GM23338 (cell line): ENCODE results near the gene KAT2B. TPM values are rescaled to one million over a fixed set of nuclear protein-coding genes. Genes with fewer than 3 reads are reported as not detected.

Experiments used
- ATAC-seq: fragments of 200-7000 bp; cut with Tn5 transposase; 3 replicates; pipeline ENCODE4 v1.9.1; 2020
- DNase-seq: peaks from one replicate; pipeline ENCODE4 v3.0.0-alpha.2; 2015; ENCODE audit warnings: low spot score
- H2AFZ ChIP-seq: fragments of 200-600 bp; sonication (generic); 2 replicates; pipeline ENCODE4 v1.8.0; 2016; ENCODE audit warnings: antibody characterized with exemption, mild to moderate bottlenecking, moderate library complexity
- H3F3A ChIP-seq: fragments of 200-600 bp; sonication (generic); replicated peaks from 2 replicates; pipeline ENCODE4 v1.8.0; 2017; ENCODE audit warnings: antibody characterized with exemption, mixed run types, low read depth
- H3K27ac ChIP-seq: fragments of 200-600 bp; sonication (generic); 2 replicates; pipeline ENCODE4 v1.6.1; 2016; ENCODE audit warnings: low read depth
- H3K27me3 ChIP-seq: fragments of 200-600 bp; sonication (generic); 2 replicates; pipeline ENCODE4 v1.8.0; 2016; ENCODE audit warnings: mild to moderate bottlenecking, mixed run types, moderate library complexity; ENCODE audit not compliant: insufficient read depth
- H3K36me3 ChIP-seq: fragments of 200-600 bp; sonication (generic); 2 replicates; pipeline ENCODE4 v1.8.0; 2016; ENCODE audit warnings: mild to moderate bottlenecking; ENCODE audit not compliant: insufficient read depth
- H3K4me1 ChIP-seq: fragments of 200-600 bp; sonication (generic); 2 replicates; pipeline ENCODE4 v1.8.0; 2016; ENCODE audit warnings: mild to moderate bottlenecking, moderate library complexity; ENCODE audit not compliant: insufficient read depth
- H3K4me2 ChIP-seq: fragments of 200-600 bp; sonication (generic); 2 replicates; pipeline ENCODE4 v1.7.1; 2017; ENCODE audit warnings: mixed run types
- H3K4me3 ChIP-seq: fragments of 200-600 bp; sonication (generic); 2 replicates; pipeline ENCODE4 v1.6.1; 2016; ENCODE audit warnings: mixed run types
- H3K79me2 ChIP-seq: fragments of 200-600 bp; sonication (generic); replicated peaks from 2 replicates; pipeline ENCODE4 v1.8.0; 2017; ENCODE audit warnings: mild to moderate bottlenecking; ENCODE audit not compliant: insufficient read depth
- H3K9me2 ChIP-seq: fragments of 200-600 bp; sonication (generic); 2 replicates; pipeline ENCODE4 v1.8.0; 2017; ENCODE audit not compliant: insufficient read depth
- H4K20me1 ChIP-seq: fragments of 200-600 bp; sonication (generic); replicated peaks from 2 replicates; pipeline ENCODE4 v1.8.0; 2017; ENCODE audit warnings: mild to moderate bottlenecking; ENCODE audit not compliant: insufficient read depth
- H3K27ac Mint-ChIP-seq: 2 replicates; pipeline ENCODE4 v1.8.0; 2020; ENCODE audit warnings: inconsistent platforms, mild to moderate bottlenecking, moderate library complexity, mixed read lengths
- H3K27me3 Mint-ChIP-seq: 3 replicates; pipeline ENCODE4 v1.8.0; 2022; ENCODE audit warnings: low read depth, mild to moderate bottlenecking, moderate library complexity, mixed read lengths, inconsistent platforms; ENCODE audit not compliant: insufficient read depth, poor library complexity
- H3K36me3 Mint-ChIP-seq: 3 replicates; pipeline ENCODE4 v1.8.0; 2021; ENCODE audit warnings: low read depth, mild to moderate bottlenecking, inconsistent platforms, moderate library complexity, mixed read lengths
- H3K4me1 Mint-ChIP-seq: 3 replicates; pipeline ENCODE4 v1.8.0; 2020; ENCODE audit warnings: mild to moderate bottlenecking, inconsistent platforms, mixed read lengths
- H3K4me3 Mint-ChIP-seq: 3 replicates; pipeline ENCODE4 v1.8.0; 2021; ENCODE audit warnings: moderate library complexity, mild to moderate bottlenecking, inconsistent platforms, mixed read lengths
- H3K9me3 Mint-ChIP-seq: 3 replicates; pipeline ENCODE4 v1.8.0; 2020; ENCODE audit warnings: moderate library complexity, mild to moderate bottlenecking, inconsistent platforms, mixed read lengths
- CREB1 ChIP-seq: fragments of 250-450 bp; sonication (Bioruptor Pico); IDR thresholded peaks from 2 replicates; pipeline ENCODE4 v1.5.0; 2020; ENCODE audit warnings: low read depth, mild to moderate bottlenecking, moderate library complexity
- ETS1 ChIP-seq: IDR thresholded peaks from 2 replicates; pipeline ENCODE4 v1.6.1; 2016; ENCODE audit warnings: antibody characterized with exemption
- EZH2phosphoT487 ChIP-seq: fragments of 200-600 bp; sonication (generic); IDR thresholded peaks from one replicate; pipeline ENCODE4 v1.8.1; 2018; ENCODE audit warnings: antibody characterized with exemption; ENCODE audit not compliant: unreplicated experiment
- ZNF331 ChIP-seq: fragments of 250-450 bp; sonication (Bioruptor Pico); IDR thresholded peaks from 2 replicates; pipeline ENCODE4 v1.5.0; 2020; ENCODE audit warnings: low read depth, mild to moderate bottlenecking, moderate library complexity
- ZNF462 ChIP-seq: fragments of 250-450 bp; sonication (Bioruptor Pico); IDR thresholded peaks from 2 replicates; pipeline ENCODE4 v1.5.0; 2020; ENCODE audit warnings: mild to moderate bottlenecking, moderate library complexity
- polyA plus RNA-seq: library from polyadenylated mRNA; unstranded; fragments of >200 nt; fragmentation: Nextera tagmentation; extraction: Ambion mirVana; gene quantifications from 2 replicates; pipeline ENCODE4 v1.2.1, GENCODE V29; 2016
- total RNA-seq: library from RNA; depleted of rRNA; stranded (reverse); fragments of >200 nt; shearing (Covaris generic); gene quantifications from 2 replicates; pipeline ENCODE4 v1.2.3, GENCODE V29; 2014

Gene KAT2B
- total and polyA plus RNA-seq, 2 experiments from 2014 or later, result 1.3 to 4.4 TPM

GRCh38 chr3:20140881-20141280 is 100.6 kb downstream of the KAT2B start (continued):
- no peak for TF ChIP-seq ZNF462 (CRISPR knock-in tag)

- no peak overlapping the region for H3K4me3 Mint-ChIP-seq
- Histone ChIP-seq H3K4me2 (no peak overlapping the region), H3K9me2 (no peaks in the 10 kb centered on the region), H4K20me1 (no peaks in the 10 kb centered on the region), H3F3A (no peaks in the 10 kb centered on the region), H2AFZ (no peak overlapping the region), H3K27me3 (no peaks in the 10 kb centered on the region), H3K27ac (no peak overlapping the region), H3K4me1 (no peaks in the 10 kb centered on the region; the same call in 1 of the 2 replicates), H3K36me3 (no peaks in the 10 kb centered on the region), H3K4me3 (no peak overlapping the region), H3K79me2 (no peaks in the 10 kb centered on the region)
- H3K4me1 Mint-ChIP-seq, result peaks cover 14% of the 10 kb centered on the region
- no peaks in the 10 kb centered on the region for H3K9me3 Mint-ChIP-seq
- no peak for DNase-seq
- H3K36me3 Mint-ChIP-seq, result no peaks in the 10 kb centered on the region
- H3K27me3 Mint-ChIP-seq, result no peaks in the 10 kb centered on the region
- no peak overlapping the region for H3K27ac Mint-ChIP-seq
- no peak for ATAC-seq
- TF ChIP-seq EZH2phosphoT487, result no peak
- TF ChIP-seq CREB1 (CRISPR knock-in tag), result no peak
- no peak for TF ChIP-seq ZNF462 (CRISPR knock-in tag)
- no peak for TF ChIP-seq ZNF331 (CRISPR knock-in tag)
- TF ChIP-seq ETS1, result no peak
These were observed 101.1 kb downstream of the KAT2B start for GRCh38 chr3:20141316-20141715.
